SK-N-MC (cell line): ENCODE results near the gene HRC.

Source experiments
- EZH2 ChIP-seq: fragments of 200-600 bp; sonication (generic); IDR thresholded peaks from one replicate; pipeline ENCODE4 v1.6.1; 2017; ENCODE audit warnings: antibody characterized with exemption
- FOXP2 ChIP-seq: optimal IDR thresholded peaks from 2 replicates; pipeline ENCODE3; 2011; ENCODE audit warnings: mild to moderate bottlenecking, moderate library complexity; ENCODE audit not compliant: insufficient read depth; ENCODE audit errors: extremely low read length, control extremely low read depth
- POLR2AphosphoS5 ChIP-seq: IDR thresholded peaks from 2 replicates; pipeline ENCODE4 v1.6.1; 2012; ENCODE audit warnings: mild to moderate bottlenecking, low read depth, low read length, borderline replicate concordance

DNA sequence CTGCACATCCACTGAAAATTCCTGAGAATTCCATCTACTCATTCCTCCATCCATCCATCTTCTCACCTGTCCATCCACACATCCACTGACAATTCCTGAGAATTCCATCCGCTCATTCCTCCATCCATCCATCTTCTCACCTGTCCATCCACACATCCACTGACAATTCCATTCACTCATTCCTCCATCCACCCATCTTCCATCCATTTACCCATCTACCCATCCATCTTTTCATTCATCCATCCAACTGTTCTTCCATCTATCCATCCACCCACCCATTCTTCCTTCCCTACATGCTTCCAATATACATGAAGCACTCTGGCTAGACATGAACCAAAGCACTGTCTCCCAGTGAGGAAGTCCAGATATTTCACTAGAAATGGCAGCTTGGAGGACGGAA lies 18.0 kb upstream of the HRC start:
- TF ChIP-seq POLR2AphosphoS5 (no peak), EZH2 (no peak), FOXP2 (no peak)
